Jurkat, Clone E6-1 (cell line): ENCODE data around the gene UBXN6.

ENCODE experiments used
- DNase-seq: peaks from one replicate; pipeline ENCODE4 v3.0.0-alpha.2; 2011; ENCODE audit warnings: low read depth, low spot score
- H3K4me3 ChIP-seq: 2 replicates; pipeline ENCODE4 v1.5.1; 2011; ENCODE audit warnings: mild to moderate bottlenecking, low read length, control low read depth, moderate library complexity

The UBXN6 gene

DNA sequence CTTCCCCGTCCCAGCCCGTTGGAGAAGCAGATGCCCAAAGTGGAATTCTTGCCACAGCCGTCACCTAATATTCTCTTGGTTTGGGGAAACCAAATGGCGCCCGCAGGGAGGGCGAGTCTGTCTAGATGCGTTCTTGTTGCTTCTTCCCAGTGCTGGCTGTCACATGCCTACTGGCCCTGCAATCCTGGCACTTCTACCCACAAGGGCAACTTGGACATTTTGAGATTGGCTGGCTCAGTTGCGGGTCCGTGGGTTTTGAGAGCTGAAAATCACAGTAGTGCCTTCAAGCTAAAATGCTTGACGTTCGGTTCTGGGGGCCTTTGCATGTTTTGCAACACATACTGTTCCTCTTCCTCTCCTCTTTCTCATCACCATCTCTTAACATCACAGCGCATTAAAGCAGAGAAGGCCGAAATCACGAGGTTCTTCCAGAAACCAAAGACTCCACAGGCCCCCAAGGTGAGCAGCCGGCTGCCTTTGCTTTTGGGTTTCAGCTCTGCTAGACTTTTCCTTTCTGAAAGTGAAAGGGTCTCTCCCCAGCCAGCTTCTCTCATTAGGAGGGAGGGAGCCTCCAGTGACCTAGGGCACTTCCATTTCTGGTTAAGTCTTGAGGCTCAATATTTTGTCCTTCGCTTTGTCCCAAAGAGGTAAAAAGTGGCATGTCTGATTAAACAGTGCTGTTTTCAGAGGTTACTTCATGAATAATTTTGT is 34.0 kb downstream of the UBXN6 start:
- DNase-seq = no peak

DNA sequence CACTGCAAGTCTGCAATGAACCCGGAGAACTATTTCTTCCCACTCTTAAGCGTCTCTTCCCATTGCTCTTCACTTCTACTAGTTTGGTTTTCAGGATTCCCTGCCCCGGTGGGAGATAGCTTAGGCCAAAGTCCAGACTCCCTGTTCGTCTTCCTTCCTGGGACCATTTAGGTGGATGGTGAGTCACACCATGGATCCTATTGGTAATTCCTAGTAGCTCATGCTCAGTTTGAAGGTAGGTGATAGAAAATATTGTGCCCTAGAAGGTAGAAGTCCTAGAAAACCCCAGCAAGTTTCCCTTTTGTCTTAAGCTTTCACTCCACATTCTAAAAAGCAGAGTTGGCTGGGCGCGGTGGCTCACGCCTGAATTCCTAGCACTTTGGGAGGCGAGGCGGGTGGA is 41.3 kb downstream of the UBXN6 start:
- DNase-seq = no peak

More for the DNA sequence above, 34.0 kb downstream of the UBXN6 start:
- no peak overlapping the region for H3K4me3 ChIP-seq

DNA sequence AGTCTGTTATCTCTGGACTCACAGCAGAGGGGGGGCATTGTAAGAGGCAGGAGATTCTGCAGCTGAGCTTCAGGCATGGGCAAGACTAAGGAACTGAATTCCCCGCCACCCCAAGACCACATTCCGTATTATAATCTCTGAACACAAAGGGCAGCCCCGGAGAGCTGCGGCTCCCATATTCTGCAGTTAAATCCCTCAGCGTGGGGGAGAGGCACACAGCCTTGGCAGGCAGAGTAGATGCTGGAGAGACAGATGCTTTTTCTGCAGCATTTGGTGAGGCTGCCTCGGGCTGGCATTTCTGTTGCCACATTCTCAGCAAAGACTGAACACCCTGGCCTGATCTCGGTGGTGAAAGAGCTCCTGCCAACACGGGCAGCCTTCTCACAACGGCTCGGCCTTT is 42.2 kb downstream of the UBXN6 start:
- DNase-seq = no peak
- no peak overlapping the region for H3K4me3 ChIP-seq

More for the DNA sequence above, 41.3 kb downstream of the UBXN6 start:
- H3K4me3 ChIP-seq = no peak overlapping the region

DNA sequence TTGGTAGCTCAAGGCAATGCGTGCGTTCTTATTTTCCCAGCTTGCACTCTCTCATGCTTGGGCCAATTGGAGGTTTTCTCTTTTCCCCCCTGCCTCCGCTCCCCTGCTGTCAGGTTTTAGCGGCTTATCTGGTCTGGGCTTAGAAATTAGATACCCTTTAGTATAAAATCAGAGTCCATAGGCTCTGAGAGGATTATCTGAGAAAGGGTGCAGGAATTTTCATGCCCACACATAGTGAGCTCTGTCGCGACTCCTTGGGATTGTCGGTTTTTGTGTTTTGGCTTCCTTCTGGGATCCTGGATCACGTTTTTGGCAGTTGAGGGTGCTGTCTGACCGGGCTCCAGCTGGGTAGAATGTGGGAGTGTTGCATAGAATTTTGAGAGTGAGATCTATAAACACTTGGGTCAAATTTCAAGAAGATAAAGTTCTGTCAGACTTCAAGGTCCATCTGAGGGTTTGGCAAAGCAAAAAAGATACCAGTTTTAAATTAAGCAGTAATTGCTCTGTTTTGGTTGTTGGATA is 42.7 kb downstream of the UBXN6 start:
- no peak for DNase-seq
- no peak overlapping the region for H3K4me3 ChIP-seq

DNA sequence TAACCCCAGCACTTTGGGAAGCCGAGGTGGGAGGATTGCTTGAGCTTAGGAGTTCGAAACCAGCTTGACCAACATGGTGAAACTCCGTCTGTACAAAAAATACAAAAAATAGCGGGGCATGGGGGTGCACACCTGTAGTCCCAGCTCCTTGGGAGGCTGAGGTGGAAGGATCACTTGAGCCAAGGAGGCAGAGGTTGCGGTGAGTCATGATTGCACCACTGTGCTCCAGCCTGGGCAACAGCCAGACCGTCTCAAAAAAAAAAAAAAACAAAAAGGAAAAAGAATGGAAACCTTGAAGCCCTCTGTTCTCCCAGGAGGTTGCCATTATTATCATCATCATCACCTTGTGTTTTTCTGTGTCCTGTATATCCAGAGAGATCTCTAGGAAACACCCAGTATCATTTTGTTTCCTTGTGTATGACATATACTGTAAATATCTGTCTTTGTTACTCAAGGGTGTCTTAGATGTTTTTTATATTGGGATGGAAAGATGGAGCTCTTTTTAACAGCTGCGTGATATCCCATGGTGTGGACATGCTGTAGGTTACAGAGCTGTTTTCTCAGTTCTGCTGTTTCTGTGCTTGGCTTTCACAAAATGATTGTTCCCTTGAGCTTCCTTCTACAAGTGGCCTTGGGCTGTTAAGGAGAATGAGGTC is 43.3 kb downstream of the UBXN6 start:
- no peak overlapping the region for H3K4me3 ChIP-seq

DNA sequence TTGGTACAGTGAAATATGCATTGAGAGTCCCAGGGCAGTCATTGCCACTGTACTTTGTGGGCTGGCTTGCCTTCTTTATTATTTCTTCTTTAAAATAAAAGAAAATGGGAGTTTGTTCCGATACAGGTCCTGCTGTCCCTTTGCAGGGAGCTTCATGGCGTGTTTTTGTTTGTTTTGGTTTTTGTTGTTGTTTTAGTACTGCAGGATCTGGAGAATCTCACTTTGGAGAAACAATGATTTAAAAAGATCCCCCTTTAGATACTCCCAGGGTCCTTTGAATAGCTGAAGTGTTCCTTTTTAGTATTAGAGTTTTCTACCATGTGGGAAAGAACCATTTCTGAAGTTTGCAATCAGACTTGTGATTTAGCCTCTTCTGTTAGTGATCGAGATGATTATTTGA is 44.0 kb downstream of the UBXN6 start:
- H3K4me3 ChIP-seq = no peak overlapping the region
- no peak for DNase-seq

More for the DNA sequence above, 43.3 kb downstream of the UBXN6 start:
- DNase-seq = no peak

DNA sequence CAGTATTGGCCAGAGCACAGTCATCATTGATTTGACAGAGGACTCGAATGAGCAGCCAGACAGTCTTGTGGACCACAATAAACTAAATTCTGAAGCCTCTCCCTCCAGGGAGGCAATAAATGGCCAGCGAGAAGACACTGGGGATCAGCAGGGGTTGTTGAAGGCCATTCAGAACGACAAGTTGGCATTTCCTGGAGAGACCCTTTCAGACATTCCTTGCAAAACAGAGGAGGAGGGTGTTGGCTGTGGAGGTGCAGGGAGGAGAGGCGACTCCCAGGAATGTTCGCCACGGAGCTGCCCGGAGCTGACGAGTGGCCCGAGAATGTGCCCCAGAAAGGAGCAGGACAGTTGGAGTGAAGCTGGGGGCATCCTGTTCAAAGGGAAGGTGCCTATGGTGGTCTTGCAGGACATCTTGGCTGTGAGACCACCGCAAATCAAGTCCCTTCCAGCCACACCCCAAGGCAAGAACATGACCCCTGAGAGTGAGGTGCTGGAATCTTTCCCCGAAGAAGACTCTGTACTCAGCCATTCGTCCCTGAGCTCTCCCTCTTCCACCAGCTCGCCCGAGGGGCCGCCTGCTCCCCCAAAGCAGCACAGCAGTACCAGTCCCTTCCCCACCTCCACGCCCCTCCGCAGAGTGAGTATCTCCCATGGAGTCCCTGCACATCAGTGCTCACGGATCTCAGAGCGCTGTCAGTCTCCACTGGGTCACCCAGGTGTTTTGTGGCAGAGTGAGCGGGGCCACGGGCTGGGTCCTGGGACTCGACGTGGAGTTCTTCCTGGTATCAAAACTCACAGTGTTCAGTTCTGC is 48.3 kb downstream of the UBXN6 start:
- no peak overlapping the region for H3K4me3 ChIP-seq
- DNase-seq = no peak

DNA sequence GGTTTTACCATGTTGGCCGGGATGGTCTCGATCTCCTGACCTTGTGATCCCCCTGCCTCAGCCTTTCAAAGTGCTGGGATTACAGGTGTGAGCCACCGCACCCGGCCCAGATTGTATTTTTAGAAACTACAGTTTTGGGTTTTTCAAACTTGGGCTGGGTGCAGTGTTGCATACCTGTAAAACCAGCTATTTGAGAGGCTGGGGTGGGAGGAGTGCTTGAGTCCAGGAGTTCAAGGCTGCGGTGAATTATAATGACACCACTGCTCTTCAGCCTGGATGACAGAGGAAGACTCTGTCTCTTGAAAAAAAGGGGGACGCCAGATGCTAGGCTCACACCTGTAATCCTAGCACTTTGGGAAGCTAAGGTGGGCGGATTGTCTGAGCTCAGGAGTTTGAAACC is 51.0 kb downstream of the UBXN6 start:
- DNase-seq = no peak

DNA sequence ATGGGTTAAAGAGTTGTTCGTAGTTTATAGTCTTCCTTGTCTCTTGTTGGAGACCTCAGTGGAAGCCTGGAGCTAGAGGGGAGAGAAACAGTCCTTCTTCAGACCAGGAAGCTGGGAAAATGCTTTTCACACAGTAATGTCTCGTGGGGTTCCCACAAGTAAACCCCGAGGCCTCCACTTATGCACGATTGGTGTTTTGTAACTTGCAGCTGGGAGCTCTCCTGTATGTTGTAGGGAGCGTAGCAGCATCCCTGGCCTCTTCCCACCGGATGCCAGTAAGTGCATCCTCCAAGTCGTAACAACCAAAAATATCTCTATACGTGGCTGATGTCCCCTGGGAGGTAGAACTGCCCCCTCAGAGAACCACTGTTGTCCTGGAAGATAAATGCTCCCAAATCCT is 51.6 kb downstream of the UBXN6 start:
- no peak overlapping the region for H3K4me3 ChIP-seq
- DNase-seq = no peak

More for the DNA sequence above, 51.0 kb downstream of the UBXN6 start:
- H3K4me3 ChIP-seq = no peak overlapping the region

DNA sequence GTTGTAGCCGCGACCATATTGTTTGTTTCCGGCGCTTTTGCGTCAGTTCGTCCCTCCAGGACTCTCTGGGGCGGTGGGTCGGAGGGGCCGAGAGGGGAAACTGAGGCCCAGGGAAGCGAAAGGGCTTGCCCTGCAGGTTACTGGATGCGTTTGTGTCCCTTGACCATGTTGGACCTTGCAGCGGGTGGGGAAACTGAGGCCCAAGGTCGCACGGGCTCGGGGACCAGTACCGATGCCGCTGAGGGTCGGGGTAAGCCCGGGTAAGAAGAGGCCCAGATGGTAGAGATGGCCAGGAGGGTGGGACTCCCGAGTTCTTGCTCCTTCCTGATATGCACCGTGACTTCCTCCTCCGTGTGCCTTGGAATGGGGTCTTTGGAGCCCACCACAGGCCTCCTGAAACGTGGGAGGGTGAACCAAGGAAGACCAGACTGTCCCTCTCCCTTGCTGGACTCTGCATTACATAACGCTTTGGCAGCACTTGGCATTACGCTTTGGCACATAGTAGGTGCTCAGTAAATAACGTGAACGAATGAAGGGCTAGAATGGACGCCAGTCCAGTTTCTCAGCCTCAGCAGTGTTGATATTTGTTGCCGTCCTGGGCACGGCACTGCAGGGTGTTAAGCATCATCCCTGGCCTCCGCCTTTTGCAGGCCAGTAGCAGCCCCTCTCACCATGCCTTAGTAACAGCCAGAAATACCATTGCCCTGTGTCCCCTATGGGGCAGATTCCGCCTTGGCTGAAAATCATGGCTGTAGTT is 54.4 kb downstream of the UBXN6 start:
- peak overlapping the region; percentile 100 for H3K4me3 ChIP-seq
- no peak for DNase-seq

DNA sequence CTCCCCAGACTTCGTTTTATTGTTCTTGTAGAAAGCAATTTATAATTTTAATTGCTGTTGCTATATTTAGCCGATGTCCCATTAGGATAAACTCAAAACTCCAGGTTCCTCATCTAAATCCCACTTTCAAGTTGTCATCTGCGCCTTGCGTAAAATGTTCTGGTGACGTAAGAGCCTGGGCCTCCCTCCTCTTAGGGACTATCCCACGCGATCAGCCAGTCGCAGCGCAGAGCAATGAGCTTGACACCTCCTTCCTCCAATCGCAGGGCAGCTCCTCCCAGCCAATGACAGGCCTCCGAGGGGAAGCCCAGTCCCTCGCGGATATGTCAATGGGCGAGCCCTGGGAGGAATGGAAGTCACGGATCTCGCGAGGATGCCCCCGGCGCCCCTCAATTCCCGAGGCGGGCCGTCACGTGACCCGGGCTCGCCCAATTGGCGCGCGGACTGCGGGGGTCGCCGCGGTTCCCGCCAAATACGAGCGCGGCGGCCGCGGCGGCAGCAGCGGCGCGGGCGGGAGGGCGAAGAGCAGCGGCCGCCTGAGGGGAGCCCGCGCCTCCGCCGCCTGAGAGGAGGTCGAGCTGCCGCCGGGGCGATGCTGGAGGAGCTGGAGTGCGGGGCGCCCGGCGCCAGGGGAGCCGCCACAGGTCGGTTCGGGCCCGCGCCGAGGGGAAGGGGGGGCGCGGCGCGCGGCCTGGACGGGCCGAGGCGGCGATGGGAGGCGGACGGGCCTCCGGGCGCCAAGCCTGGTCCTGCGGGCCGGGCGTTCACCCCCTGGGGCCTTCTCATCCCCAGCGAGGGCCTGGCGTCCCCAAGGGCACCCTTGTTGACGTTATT is 55.2 kb downstream of the UBXN6 start, which contains the start of gene CHAF1A:
TSS of gene CHAF1A (plus strand) at position 470 of the 834 bp plus-strand sequence. CDS start at position 593, 123 bp downstream.
- peak; percentile 100 for DNase-seq
- peak within 1 kb of the TSS; percentile 100 for H3K4me3 ChIP-seq

DNA sequence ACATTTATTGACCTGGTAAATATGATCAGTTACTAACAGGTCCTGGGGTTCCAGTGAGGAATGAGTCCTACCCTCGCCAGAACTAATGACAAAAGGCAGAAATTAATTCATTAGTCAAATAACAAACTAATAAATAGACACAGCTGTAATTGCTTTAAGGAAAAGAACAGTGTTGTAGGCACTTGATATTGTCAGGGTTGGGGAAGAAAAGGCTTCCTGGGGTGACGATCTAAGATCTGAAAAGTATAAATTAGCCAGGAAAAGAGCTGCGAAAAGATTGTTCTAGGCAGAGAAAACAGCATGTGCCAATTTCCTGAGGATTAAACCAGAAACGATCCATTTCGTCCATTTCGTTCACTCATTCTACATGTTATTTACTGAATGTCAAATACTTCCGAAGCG is 55.8 kb downstream of the UBXN6 start:
- no peak for DNase-seq
- H3K4me3 ChIP-seq = peak overlapping the region; percentile 65

DNA sequence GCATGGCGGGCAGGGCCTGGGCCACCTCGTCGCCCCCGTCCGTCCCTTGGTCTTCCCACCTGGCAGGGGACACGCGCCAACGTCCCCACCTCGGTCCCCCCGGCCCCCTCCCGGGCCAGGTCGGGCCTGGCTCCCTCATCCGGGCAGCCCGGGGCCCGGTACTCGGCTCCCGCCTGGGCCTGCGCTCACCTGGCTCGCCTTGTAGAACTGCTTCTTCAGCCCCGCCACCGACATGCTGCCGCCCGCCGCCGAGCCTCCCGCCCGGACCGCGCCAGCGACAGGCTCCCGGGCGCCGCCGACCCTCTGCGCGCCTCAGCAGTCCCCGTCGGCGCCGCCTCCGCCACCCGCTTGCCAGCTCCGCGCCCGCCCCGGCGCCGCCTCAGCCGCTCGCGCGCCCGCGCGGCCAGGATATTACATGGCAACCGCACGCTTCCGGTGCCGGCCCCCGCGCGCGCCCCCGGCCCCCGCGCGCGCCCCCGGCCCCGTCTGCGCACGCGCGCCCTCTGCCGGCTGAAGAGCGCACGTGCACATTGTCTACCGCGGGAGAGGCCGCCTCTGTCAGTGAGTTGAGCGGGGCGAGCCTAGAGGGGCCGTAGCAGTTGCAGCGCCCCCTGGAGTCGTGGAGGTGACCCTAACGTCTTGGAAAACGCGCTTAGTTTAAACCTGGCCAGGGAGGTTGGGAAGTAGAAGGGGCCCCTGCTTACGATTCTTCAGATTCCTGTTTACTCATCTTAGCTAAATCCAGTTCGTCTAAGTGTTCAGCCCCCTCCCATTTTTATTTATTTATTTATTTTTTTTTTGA is 57.3 kb downstream of the UBXN6 start, which contains the start of gene SH3GL1:
TSS of gene SH3GL1 (minus strand) at position 413 of the 802 bp plus-strand sequence. CDS start at position 234, 179 bp downstream.
- DNase-seq = peak; percentile 90
- peak within 1 kb of the TSS; percentile 59 for H3K4me3 ChIP-seq

DNA sequence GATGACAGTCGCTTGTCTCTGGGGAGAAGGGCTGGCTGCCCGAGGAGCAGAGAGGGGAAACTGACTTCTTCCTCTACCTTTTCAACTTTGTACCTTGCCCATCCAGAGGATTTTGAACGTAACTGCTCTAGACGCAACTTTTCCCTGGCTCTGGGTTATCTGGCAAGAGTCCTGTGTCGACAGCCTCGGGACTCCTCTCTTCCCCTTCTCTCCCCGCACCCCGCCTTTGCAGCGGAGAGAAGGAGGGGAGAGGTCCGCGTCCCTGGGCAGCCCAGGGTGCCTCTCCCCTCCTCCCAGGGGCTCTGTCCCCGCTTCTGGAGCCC is 57.8 kb downstream of the UBXN6 start:
- no peak for DNase-seq
- H3K4me3 ChIP-seq = peak overlapping the region; percentile 59

DNA sequence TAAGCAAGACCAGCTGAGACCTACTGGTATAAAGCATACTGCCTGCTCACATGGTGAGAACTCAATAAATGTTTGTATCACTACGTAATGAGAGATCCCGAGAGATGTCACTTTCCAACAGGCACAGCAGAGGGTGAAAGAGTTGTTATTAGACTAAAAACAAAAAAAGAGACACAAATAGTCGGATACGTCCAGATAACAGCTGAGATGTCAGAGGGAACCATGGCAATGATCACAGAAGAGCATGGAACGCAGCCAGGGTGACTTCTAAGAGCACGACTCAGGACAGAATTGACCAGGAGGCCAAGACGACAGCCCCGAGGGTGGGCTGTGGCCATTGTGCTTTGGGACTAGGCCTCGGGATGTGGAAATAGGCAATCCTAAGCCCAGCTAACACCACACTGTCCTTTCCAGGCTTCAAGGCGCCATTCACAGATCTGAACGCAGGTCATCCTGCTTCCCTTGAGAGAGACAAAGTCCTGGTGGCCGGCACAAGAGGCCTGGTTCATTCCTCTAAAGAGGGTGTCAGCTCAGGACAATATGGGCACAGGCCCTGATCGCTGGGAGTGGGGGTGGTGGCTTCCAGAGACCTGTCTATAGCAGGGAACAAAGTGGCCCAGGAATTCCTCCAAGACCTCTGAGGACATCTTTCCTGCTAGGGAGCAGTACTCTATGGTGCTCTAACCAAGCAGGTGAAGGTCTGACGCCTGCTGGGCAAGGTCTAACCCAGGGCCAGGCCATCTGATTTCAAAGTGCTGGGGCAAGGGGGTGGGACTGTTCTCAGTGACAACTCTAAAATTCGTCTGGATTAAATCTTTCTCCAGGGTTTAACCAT is 60.4 kb downstream of the UBXN6 start:
- H3K4me3 ChIP-seq = no peak overlapping the region
- no peak for DNase-seq
